Kidney (tissue), 14 donors: Measurements from ENCODE around the gene ZMPSTE24. TPM values are rescaled to one million over a fixed set of nuclear protein-coding genes. Genes with fewer than 3 reads are reported as not detected.

ENCODE experiments used
- DNase-seq, 5 donors: peaks; one replicate each; pipeline ENCODE4 v3.0.0-alpha.2; 2013 to 2020
- FAIRE-seq: peaks from 2 replicates; lab custom pipeline; 2012; peaks lifted over from hg19 to GRCh38; lab: Jason Lieb, UNC
- H3K27ac ChIP-seq, 2 donors: one replicate each; pipeline ENCODE4 v1.7.0; 2013; ENCODE audit warnings: low read depth in 2 of 2, low read length in 2 of 2, inconsistent platforms in 1 of 2
- H3K27me3 ChIP-seq: one replicate; pipeline ENCODE4 v1.7.1; 2013; ENCODE audit warnings: low read length, inconsistent platforms; ENCODE audit not compliant: control insufficient read depth, insufficient read depth
- H3K36me3 ChIP-seq, 3 donors: one replicate each; pipeline versions ENCODE4 v1.7.0 to v1.7.1; 2013; ENCODE audit warnings: low read length in 3 of 3, control low read depth in 1 of 3, inconsistent platforms in 1 of 3; ENCODE audit not compliant: insufficient read depth in 3 of 3, control insufficient read depth in 2 of 3
- H3K4me1 ChIP-seq, 3 donors: one replicate each; pipeline versions ENCODE4 v1.7.0 to v1.7.1; 2013; ENCODE audit warnings: low read length in 3 of 3, inconsistent platforms in 1 of 3, low read depth in 1 of 3; ENCODE audit not compliant: control insufficient read depth in 2 of 3, insufficient read depth in 2 of 3
- H3K4me3 ChIP-seq, 3 donors: one replicate each; pipeline versions ENCODE4 v1.7.0 to v1.8.1; 2013; ENCODE audit warnings: low read length in 3 of 3, control low read depth in 1 of 3, inconsistent platforms in 1 of 3
- H3K9ac ChIP-seq, 3 donors: one replicate each; pipeline versions ENCODE4 v1.7.0 to v1.7.1; 2013; ENCODE audit warnings: low read length in 3 of 3, control low read depth in 1 of 3, inconsistent platforms in 1 of 3
- H3K9me3 ChIP-seq, 3 donors: one replicate each; pipeline versions ENCODE4 v1.7.0 to v1.7.1; 2013; ENCODE audit warnings: low read length in 3 of 3, control low read depth in 1 of 3, inconsistent platforms in 1 of 3; ENCODE audit not compliant: control insufficient read depth in 2 of 3, insufficient read depth in 1 of 3
- CTCF ChIP-seq: IDR thresholded peaks from 3 replicates; pipeline ENCODE4 v1.5.1; 2012; ENCODE audit warnings: mild to moderate bottlenecking, moderate library complexity, borderline replicate concordance; ENCODE audit not compliant: insufficient read depth; ENCODE audit errors: extremely low read depth
- intact Hi-C: fragments of 100-400 bp; cut with DNase I; formaldehyde crosslinking; loops from one replicate; pipeline ENCODE4 v1.11.1; 2022
- polyA plus RNA-seq: library from polyadenylated mRNA; stranded (reverse); fragments of 350-450 nt; fragmentation: Illumina TruSeq; extraction: RNeasy Lipid Tissue Mini Kit (QIAGEN cat#74804); gene quantifications from one replicate; pipeline ENCODE4 v1.2.3, GENCODE V29; 2014; ENCODE audit warnings: low read depth, low replicate concordance; ENCODE audit not compliant: insufficient read depth
- total RNA-seq: library from RNA; stranded (reverse); fragmentation: NEBNext Ultra II Directional; extraction: Animal tissue kit (Norgen Biotek cat#: 25700); gene quantifications from one replicate; pipeline ENCODE4 v1.2.1, GENCODE V29; 2021
- donor health status: control.
- donor health status: control.
- donor health status: control.
- donor health status: control.
- donor health status: control.
- donor health status: DM: yes; HTN: yes; CAD: no.
- donor health status: Normal renal cell carcinoma (clear cell type).

ZMPSTE24 gene
- total and polyA plus RNA-seq, 2 donors from 2014 or later = 31.2 to 42.6 TPM

- no peak for FAIRE-seq
These were observed 10.2 kb downstream of the ZMPSTE24 start for GRCh38 chr1:40268211-40268610.

GRCh38 chr1:40270152-40270834 lies 12.3 kb downstream of the ZMPSTE24 start:
- H3K4me3 ChIP-seq = no peak overlapping the region
- no peak for TF ChIP-seq CTCF
- H3K4me1 ChIP-seq = peaks cover 0 to 12% (median 4%) of the 10 kb centered on the region in 3 donors
- no peaks in the 10 kb centered on the region for H3K27me3 ChIP-seq
- no peaks in the 10 kb centered on the region for H3K9me3 ChIP-seq
- FAIRE-seq = no peak
- no peak for DNase-seq
- intact Hi-C loops = no loop called here
- H3K36me3 ChIP-seq = peaks cover 3 to 25% (median 8%) of the 10 kb centered on the region in 3 donors
- H3K9ac ChIP-seq = no peak overlapping the region
- no peak overlapping the region for H3K27ac ChIP-seq

More at GRCh38 chr1:40268211-40268610, 10.2 kb downstream of the ZMPSTE24 start:
- H3K9ac ChIP-seq = peak overlapping the region in 1 of 3 donors; percentile 35
- H3K4me1 ChIP-seq = peaks cover 0 to 6% (median under 1%) of the 10 kb centered on the region in 3 donors
- no peak for TF ChIP-seq CTCF
- peak overlapping the region; percentile 9 to 36 for H3K27ac ChIP-seq
- H3K36me3 ChIP-seq = peaks cover 3 to 26% (median 8%) of the 10 kb centered on the region in 3 donors
- no peak overlapping the region for H3K4me3 ChIP-seq
- H3K9me3 ChIP-seq = no peaks in the 10 kb centered on the region
- no peaks in the 10 kb centered on the region for H3K27me3 ChIP-seq
- intact Hi-C loops = no loop called here
- no peak for DNase-seq

DNA sequence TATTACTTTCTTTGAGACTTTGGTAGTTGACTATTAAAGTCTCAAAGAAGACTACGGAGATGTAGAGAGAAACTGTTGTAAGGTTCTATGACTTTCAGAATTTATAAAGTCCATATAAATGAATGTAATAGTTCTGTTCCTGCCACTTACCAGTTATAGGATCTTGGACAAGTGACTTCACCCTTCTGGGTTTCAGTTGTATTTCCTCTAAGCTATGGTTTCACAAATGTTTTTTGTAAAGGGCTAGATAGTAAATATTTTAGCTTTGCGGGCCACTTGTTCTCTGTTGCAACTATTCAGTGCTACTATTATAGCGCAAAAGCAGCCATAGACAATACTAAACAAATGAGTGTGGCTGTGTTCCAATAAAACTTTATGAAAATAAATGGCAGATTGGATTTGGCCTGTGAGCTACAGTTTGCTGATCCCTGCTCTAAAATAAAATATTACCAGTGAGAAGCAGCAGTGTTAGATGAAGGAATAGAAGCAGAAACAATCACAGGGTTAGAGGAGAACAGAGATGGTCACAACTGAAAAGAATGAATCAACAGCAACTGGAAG lies 14.7 kb downstream of the ZMPSTE24 start:
- intact Hi-C loops = no loop called here
- TF ChIP-seq CTCF = no peak
- Histone ChIP-seq H3K9ac (no peak overlapping the region), H3K4me1 (peaks cover 0 to 8% (median 4%) of the 10 kb centered on the region in 3 donors), H3K36me3 (peaks cover 3 to 25% (median 8%) of the 10 kb centered on the region in 3 donors), H3K27ac (no peak overlapping the region), H3K9me3 (no peaks in the 10 kb centered on the region), H3K27me3 (no peaks in the 10 kb centered on the region), H3K4me3 (no peak overlapping the region)
- FAIRE-seq (no peak), DNase-seq (no peak)
